Gastrocnemius medialis (tissue), 4 donors: Measurements from ENCODE around the gene PCDH1.
A peak's percentile ranks its signal among the peaks of the same experiment; 100 is the strongest.

Experiments used
- POLR2A ChIP-seq, 2 donors: fragments of 450-650 bp; IDR thresholded peaks; one replicate each; pipeline ENCODE4 v1.6.1; 2017; ENCODE audit warnings: antibody characterized with exemption in 2 of 2, mild to moderate bottlenecking in 2 of 2, moderate library complexity in 2 of 2
- TF ChIP-seq, protein P1 (sequence below), 5 experiments: fragments of 450-650 bp in 3 of 5; fragments of 200-600 bp in 2 of 5; sonication (generic) in 2 of 5; IDR thresholded peaks in 4 of 5; conservative IDR thresholded peaks in 1 of 5; 1 replicate in 4 of 5; 2 replicates in 1 of 5; pipeline ENCODE4 v1.5.1; 2016 to 2019; ENCODE audit warnings: antibody characterized with exemption in 5 of 5, mild to moderate bottlenecking in 3 of 5, moderate library complexity in 3 of 5

DNA sequence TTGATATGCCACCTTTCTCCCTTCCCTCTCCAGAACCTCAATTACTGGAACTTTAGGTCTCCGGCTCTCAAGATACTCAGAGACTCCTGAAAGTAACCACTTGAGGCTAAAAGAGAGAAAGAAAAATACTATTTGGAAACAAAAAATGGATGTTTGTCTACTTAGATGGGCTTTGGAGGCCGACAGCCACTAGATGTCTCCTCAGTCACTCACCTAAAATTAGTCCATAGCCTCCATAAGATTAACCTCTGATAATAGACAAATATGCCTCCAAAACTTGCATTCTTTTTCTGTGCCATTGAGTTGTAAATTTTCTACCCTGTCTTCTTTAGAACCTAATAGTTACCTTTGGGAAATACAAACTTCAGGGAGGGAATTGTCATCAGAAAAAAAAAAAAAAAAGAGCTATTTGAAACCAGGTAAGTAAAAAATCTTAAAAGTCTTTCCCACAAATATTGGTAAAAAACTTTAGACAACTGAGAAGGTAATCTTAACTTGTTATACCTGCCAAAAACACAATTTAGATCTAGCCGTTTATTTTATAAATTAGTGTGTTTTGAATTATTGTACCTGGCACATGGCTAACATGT, 11.2 kb upstream of the PCDH1 start:
- TF ChIP-seq, protein P1, sequence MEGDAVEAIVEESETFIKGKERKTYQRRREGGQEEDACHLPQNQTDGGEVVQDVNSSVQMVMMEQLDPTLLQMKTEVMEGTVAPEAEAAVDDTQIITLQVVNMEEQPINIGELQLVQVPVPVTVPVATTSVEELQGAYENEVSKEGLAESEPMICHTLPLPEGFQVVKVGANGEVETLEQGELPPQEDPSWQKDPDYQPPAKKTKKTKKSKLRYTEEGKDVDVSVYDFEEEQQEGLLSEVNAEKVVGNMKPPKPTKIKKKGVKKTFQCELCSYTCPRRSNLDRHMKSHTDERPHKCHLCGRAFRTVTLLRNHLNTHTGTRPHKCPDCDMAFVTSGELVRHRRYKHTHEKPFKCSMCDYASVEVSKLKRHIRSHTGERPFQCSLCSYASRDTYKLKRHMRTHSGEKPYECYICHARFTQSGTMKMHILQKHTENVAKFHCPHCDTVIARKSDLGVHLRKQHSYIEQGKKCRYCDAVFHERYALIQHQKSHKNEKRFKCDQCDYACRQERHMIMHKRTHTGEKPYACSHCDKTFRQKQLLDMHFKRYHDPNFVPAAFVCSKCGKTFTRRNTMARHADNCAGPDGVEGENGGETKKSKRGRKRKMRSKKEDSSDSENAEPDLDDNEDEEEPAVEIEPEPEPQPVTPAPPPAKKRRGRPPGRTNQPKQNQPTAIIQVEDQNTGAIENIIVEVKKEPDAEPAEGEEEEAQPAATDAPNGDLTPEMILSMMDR (IDR thresholded peaks at IDR 0.05 in 4 of 5, conservative IDR thresholded peaks at IDR 0.05 in 1 of 5): peak in 1 of 5 experiments; percentile 28
- TF ChIP-seq POLR2A (IDR thresholded peaks at IDR 0.05): no peak
